ENCODE measurements around the gene VANGL2.

VANGL2 gene

DNA sequence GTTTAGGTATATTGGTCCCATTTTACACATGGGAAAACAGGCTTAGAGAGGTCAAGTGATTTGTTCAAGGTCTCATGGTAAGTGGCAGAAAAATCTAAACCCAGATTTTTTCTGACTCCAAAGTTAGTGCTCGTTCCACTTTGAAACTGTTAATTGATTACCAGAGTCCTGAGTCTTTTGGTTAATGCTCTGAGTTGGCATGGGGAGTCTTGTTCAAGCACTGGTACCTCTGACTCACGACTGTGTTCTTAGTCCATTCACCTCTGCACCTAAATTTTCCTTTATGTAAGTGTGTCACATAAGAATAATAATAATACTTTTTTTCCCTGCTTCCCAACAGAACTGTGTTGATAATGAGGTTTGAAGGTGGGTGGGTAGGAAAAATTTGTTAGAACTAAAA lies 59.3 kb downstream of the VANGL2 start:
- no peak for DNase-seq (ENCODE audit: low read depth)

DNA sequence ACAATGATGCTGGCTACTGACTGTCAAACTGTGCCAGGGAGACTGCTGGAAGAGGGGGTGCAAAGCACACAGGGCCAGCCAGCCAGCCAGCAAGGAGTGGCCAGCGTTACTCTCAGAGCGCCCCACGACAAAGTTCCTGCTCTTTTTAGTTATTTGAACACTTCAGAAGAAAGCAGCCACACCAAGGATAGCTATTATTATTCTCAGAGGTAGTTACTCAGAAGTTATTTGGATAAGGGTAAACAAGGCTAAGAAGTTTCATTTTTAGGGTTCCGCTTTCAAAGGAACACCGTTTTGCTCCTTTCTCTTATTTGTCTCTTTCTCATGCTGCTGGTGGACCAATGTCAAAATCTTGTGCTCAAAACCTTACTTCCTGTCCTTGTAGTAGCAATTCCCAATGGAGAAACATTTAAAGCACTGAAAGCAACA lies 59.9 kb downstream of the VANGL2 start:
- no peak for DNase-seq (ENCODE audit: low read depth)

DNA sequence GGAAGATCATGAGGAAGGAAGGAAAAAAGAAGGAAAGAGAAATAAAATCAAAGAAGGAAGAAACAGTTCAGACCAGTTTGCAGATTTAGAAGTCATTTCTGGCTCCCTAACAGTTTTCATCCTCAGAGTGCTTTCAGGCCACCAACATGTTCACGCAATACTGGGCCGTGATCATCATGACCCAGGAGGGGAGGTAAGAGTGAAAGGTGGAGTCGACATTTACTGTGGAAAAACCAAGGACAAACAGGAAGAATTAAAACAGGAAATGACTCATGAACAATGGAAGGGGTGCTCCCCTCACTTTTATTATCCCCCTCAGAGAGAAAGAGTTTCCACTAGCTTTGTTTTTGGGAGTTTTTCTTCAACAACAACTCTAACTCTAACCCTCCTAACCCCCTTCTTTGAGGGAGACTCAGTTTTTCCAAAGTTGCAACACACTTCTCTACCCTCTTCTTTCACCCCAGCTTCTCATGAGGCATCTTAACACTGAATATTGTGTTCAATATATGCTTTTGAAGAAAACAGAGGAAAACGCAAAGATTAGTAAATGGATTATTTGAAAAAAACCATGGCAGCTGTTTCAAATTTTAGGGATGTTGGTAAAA lies 60.4 kb downstream of the VANGL2 start:
- DNase-seq (ENCODE audit: low read depth), result no peak

DNA sequence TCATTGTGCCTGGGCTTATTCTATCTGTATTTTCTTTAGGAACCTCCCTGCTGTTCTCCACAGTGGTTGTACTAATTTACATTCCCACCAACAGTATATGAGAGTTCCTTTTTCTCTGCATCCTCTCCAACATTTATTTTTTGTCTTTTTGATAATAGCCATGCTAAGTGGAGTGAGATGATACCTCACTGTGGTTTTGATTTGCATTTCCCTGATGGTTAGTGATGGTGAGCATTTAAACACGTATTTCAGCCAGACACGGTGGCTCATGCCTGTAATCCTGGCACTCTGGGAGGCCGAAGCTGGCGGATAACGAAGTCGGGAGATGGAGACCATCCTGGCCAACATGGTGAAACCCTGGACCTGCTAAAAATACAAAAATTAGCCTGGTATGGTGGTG lies 64.8 kb downstream of the VANGL2 start:
- DNase-seq (ENCODE audit: low read depth), result no peak

DNA sequence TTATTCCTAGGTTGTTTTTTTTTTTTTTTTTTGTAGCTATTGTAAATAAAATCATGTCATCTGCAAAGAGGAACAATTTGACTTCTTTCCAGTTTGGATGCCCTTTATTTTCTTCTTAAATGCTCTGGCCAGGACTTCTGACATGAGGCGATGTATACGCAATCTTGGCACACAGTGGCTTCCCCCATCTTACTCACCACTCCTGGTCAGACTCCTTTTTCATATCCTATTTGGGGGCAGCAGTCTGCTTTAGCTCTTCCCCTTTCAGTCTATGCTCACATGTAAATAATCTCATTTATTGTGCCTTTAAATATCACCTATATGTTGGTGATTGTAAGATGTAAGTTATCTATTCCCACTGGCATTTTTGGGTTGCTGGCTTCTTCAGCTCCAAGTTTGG lies 66.6 kb downstream of the VANGL2 start:
- DNase-seq (ENCODE audit: low read depth), result no peak

DNA sequence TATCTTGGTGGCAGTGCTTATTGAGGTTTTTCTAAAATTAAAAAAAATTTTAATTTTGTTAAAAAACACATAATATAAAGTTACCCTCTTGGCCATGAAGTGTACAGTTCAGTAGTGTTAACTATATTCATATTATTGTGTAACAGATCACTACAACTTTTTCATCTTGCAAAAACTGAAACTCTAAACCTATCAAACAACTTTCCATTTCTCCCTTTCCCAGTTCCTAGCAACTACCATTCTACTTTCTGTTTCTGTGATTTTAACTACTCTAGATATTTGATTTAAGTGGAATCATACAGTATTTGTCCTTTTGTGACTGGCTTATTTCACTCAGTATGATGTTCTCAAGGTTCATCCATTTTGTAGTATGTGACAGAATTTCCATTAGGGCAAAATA lies 67.2 kb downstream of the VANGL2 start:
- no peak for DNase-seq (ENCODE audit: low read depth)

DNA sequence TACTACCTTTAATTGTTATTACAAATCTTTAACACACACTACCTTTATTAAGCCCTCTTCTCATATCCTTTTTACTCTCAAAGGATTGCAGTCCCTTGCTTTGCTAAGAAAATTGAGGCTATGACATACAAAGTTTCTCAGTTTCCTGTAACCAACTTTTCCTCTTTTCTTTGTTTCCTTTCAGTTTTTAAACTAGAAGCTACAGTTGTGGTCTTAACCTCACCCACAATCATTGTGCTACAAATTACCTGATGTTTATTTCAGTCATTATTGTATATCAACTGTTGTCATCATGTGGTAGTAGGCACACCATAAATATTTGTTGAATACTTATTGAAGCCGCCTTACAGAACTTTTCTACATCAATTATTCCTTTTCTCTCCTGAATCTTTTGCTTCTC lies 70.9 kb downstream of the VANGL2 start:
- no peak for DNase-seq (ENCODE audit: low read depth)

DNA sequence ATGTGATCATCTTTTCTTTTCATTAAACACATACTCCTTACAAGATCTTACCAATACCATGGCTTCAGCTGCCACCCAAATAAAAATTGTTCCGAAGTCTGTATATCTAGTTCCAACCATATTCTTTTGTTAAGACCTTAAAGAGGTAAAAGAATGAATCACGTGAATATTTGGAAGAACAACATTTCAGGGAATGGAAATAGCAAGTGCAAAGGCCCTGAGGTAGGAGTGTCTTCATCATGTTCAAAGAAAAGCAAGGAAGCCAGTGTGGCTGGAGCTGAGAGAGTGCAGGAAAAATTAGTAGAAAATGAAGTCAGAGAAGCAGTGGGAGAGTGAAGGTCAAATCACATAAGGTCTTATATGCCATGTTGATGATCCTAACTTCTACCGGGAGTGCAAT lies 71.7 kb downstream of the VANGL2 start:
- DNase-seq (ENCODE audit: low read depth), result no peak

DNA sequence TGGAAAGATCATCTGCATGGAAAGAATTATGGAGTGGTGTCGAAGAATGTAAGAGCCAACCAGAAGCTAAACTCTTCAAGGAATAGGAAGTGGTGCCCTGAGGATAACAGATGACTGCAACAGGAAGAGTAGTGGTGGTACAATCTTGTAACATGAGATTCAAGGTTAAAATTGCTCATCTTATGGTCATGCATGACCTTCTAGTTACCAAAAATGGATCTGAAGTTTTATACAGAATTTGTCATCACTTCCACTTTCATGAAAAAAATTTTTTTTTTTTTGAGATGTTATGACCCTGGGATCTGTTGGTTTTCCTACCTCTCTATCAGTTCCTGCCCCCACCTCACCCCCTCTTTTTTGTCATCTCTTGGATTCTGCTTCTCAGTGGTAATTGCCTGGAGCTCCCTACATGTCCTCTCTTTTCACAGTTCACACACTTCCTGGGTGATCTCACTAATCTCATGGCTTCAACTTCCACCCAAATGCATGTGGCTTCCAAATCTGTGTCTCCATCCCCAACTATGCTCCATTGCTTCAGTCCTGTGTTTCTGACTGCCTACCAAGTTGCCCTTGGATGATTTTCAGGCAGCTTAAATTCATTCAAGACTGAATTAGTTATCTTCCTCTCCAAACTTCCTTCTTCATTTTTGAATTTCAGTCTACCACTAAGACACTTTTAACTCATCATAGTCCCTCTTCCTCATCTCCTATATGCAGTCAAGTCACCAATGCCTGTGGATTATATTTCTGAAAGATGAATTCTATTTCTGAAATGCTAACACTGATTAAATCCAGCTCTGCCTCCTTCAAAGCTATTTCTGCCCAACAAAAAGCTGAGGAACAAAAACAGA lies 74.3 kb downstream of the VANGL2 start:
- no peak for DNase-seq (ENCODE audit: low read depth)

Data from stimulated activated CD8-positive, alpha-beta memory T cell treated with anti-CD3 and anti-CD28 coated beads, Interleukin-12 subunit alpha, Interleukin-12 subunit beta, amount 100 ng/mL, for 4 hours (primary cell).